ENCODE data around the gene SGSM1. TPM values are rescaled to one million over a fixed set of nuclear protein-coding genes. Genes with fewer than 3 reads are reported as not detected.

Gene SGSM1
- total RNA-seq, 4 donors from 2014 or later, result 3.5 to 6.1 (median 4.4) TPM

GRCh38 chr22:24976442-24977218 lies 170.6 kb downstream of the SGSM1 start:
- intact Hi-C loops (cut with DNase I; ENCODE audit: low total_unique reads), result no loop called here
- TF ChIP-seq POLR2A (IDR thresholded peaks at IDR 0.05) (no peak), CTCF (IDR thresholded peaks at IDR 0.05) (no peak)
- no peak overlapping the region for H3K4me3 ChIP-seq (ENCODE audit: low read depth, poor library complexity, severe bottlenecking)
- WGBS, 2 donors, result 36 to 43% methylated on average over 18 of the region's 18 CpGs
- no peak for DNase-seq (ENCODE audit: low spot score in 2 of 2)

Other genes with a start within 250 kb of the SGSM1 start
- 10 to 100 TPM; 12.5 to 19.2 (median 16.5) TPM for gene LRRC75B, start 213.1 kb upstream of the SGSM1 start, total RNA-seq
- gene GGT1, start 203.0 kb upstream of the SGSM1 start, total RNA-seq, result 1 to 10 TPM; 1.5 to 6.9 (median 4.2) TPM
- under 1 TPM in 1 of 4 donors, not detected in 3; 0.38 TPM for gene PIWIL3, start 31.5 kb upstream of the SGSM1 start, total RNA-seq
- gene LHFPL7, start 140.5 kb downstream of the SGSM1 start, total RNA-seq, result 1 to 10 TPM in 2 of 4 donors, under 1 TPM in 1, not detected in 1; 0.42 to 4.2 (median 4.0) TPM
- gene KIAA1671, start 146.5 kb downstream of the SGSM1 start, total RNA-seq, result 10 to 100 TPM; 60.0 to 87.8 (median 85.1) TPM